Glomerular visceral epithelial cell (primary cell): Measurements from ENCODE around the gene NUDT7.

ENCODE experiments used
- DNase-seq: peaks from one replicate; pipeline ENCODE4 v3.0.0-alpha.2; 2016; ENCODE audit errors: extremely low spot score

Gene NUDT7

GRCh38 chr16:77724174-77724573 lies 1.9 kb downstream of the NUDT7 start:
- no peak for DNase-seq

DNA sequence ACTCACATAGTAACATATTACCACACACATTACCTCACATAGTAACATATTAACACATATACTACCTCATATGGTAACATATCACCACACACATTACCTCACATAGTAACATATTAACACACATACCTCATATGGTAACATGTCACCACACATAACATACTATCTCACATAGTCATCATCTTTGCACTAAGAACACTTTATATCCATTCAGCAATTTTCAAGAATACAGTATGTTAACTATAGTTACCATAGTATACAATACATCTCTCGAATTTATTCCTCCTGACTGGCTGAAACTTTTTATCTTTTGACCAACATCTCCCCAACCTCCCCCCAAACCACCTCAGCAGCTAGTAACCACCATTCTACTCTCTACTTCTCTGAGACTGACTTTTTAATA lies 7.6 kb downstream of the NUDT7 start:
- DNase-seq: no peak

GRCh38 chr16:77732241-77732946 lies 10.1 kb downstream of the NUDT7 start:
- no peak for DNase-seq

- no peak for DNase-seq
Observed at GRCh38 chr16:77736879-77737278, 14.6 kb downstream of the NUDT7 start.

DNA sequence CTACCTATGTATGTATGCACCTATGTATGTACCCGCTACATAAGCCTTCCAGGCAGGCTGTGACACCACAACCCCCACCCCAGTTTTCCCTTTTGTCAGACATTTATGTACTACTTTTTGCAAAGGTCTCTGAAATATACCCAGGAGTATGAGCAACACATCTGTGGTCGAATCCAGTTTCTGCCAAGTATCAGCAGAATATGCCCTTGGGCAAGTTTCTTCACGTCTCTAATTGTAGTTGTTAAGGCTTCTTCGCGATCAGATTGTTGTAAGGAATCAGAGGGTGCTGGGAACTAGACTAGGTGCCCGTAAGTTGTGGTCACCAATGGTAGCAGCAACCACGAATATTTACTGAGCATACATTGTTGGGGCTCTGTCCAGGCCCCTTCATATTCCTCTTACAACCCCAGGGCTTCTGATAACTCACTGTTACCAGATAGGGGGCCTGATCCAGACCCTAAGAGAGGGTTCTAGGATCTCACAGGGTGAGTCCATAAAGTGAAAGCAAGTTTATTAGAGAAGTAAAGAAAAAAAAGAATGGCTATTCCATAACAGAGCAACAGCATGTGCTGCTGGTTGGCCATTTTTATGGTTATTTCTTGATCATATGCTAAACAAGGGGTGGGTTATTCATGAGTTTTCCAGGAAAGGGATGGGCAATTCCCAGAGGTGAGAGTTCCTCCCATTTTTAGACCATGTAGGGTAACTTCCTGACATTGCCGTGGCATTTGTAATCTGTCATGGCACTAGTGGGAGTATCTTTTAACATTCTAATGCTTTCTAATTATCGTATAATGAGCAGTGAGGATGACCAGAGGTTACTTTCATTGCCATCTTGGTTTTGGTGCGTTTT lies 16.6 kb downstream of the NUDT7 start:
- DNase-seq: no peak

GRCh38 chr16:77739559-77739892 lies 17.2 kb downstream of the NUDT7 start:
- no peak for DNase-seq

GRCh38 chr16:77744141-77744540 lies 21.8 kb downstream of the NUDT7 start:
- no peak for DNase-seq

GRCh38 chr16:77745972-77746371 lies 23.7 kb downstream of the NUDT7 start:
- DNase-seq: no peak

GRCh38 chr16:77748421-77749005 lies 26.2 kb downstream of the NUDT7 start:
- DNase-seq: no peak

- DNase-seq: no peak
Observed at GRCh38 chr16:77749415-77749814, 27.1 kb downstream of the NUDT7 start.

DNA sequence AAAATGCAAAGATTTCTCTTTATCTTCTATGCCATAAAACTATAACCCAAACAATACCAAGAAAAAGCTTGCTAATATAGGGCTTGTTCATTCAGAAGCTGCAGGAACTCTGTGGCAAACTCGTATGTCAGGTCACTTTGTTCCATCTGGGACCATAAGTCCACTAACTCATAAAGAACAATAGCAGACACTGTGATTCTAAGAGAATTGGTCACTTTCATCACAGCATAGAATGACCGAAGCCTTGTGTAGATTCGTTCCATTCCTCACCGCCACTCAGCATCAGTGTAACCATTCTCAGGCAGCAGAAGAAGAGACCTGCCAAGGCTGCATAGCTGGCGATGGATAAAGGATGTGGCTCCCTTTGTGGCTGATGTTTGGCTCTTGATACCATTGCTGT lies 35.7 kb downstream of the NUDT7 start:
- no peak for DNase-seq

DNA sequence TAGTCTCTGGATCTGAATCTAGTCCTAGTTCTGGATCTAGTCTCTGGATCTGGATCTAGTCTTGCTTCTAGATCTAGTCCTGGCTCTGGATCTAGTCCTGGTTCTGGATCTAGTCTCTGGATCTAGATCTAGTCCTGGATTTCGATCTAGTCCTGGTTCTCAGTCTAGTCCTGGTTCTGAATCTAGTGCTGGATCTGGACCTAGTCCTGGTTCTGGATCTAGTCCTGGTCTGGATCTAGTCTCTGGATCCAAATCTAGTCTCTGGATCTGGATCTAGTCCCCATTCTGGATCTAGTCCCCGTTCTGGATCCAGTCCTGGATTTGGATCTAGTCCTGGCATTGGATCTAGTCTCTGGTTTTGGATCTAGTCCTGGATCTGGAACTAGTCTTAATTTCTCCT lies 36.2 kb downstream of the NUDT7 start:
- DNase-seq: no peak

- DNase-seq: no peak
Observed at GRCh38 chr16:77759201-77759600, 36.9 kb downstream of the NUDT7 start.

GRCh38 chr16:77759821-77760220 lies 37.5 kb downstream of the NUDT7 start:
- no peak for DNase-seq

DNA sequence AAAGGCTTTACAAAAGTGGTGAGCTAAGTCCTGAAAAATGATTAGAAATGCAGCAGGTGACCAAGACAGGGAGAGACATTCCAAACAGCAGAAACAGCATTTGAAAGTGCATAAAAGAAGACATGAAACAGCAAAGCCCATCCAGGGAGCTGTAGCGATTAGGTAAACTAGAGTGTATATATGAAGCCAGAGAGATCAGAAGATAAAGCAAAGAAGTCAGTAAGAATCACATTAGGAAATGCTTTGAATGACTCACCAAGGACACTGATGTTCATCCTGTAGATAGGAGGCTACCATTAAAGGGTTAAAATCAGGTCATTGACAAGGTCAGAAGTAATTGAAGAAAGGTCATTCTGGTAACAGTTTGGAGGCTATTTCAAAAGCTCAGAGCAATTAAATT lies 38.5 kb downstream of the NUDT7 start:
- no peak for DNase-seq

DNA sequence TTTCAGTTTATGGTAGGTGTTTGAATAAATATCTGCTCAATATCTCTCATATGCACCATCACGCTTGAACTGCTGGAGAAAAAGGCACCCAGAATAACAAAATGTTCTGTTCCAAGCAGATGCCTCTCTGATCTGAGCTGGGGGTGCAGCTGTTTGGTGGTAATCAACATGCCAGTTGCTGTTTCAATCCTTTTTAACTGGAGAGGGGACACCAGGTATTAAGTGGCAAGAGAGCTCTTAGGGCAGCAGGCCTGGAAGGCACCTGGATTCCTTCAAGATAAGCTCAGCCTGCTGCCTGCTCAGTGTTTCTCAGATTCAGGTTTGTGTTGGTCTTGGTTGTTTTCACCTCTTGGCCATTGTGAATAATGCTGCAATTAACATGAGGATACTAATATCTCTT lies 38.9 kb downstream of the NUDT7 start:
- DNase-seq: no peak

DNA sequence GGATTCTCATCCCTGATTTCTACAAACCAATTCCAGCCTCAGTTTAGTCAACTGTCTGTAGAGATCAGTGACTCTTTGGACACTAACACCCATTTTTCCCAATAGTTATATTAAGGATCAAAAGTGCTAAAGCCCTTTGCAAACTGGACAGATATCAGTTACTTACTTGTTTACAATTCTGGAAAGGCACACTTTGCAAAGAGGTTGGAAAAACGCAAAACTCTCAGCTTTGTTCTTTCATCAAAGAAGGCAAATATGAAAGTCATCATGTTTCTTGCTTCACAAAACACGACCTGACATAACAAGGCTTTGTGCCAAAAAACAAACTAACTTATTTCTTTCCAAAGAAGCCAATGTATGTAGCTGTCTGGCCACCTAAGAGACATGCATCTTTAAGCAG lies 39.9 kb downstream of the NUDT7 start:
- DNase-seq: no peak

DNA sequence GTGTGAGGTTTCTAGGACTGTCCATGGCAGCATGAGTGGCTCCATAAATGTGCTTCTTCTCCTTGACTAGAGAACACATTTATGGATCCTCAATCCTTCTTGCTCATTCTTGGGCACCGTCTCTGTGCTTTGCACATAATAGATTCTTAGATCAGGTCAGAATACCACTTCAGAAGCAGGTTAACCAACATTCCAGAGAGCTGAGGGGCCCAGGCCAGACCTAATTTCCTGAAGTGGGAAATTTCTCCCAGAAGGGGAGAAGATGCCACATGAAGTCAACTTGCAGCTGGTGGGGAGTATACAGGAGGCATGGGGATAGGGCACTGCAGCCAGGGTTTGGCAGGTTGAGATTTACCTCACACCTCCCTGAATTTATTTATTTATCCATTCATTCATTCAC lies 41.7 kb downstream of the NUDT7 start:
- no peak for DNase-seq

- DNase-seq: no peak
Observed at GRCh38 chr16:77767211-77767610, 44.9 kb downstream of the NUDT7 start.

- DNase-seq: no peak
Observed at GRCh38 chr16:77767826-77768225, 45.5 kb downstream of the NUDT7 start.

GRCh38 chr16:77775911-77776909 lies 53.9 kb downstream of the NUDT7 start:
- DNase-seq: no peak

DNA sequence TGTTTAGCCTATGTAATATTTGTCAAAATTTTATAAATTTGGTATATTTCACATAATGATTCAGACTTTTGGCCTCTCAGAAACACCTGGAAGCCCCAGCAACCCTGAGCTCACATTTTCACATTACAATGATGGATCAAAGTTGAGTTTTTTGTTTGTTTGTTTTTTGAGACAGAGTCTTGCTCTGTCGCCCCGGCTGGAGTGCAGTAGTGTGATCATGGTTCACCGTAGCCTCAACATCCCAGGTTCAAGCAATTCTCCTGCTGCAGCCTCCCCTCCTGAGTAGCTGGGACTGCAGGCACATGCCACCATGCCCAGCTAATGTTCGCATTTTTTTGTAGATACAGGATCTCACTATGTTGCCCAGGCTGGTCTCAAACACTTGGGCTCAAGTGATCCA lies 55.4 kb downstream of the NUDT7 start:
- DNase-seq: no peak
